Thyroid gland (tissue), 4 donors: ENCODE results near the gene TM7SF3. TPM values are rescaled to one million over a fixed set of nuclear protein-coding genes. Genes with fewer than 3 reads are reported as not detected.

Experiments
- DNase-seq, 2 donors: peaks; one replicate each; pipeline ENCODE4 v3.0.0-alpha.2; 2019
- H3K27ac ChIP-seq, 3 donors: fragments of 200-600 bp; sonication (generic); 1 replicate in 2 of 3; 2 replicates in 1 of 3; pipeline ENCODE4 v1.5.1; 2016 to 2019; ENCODE audit warnings: mild to moderate bottlenecking in 1 of 3, moderate library complexity in 1 of 3
- H3K27me3 ChIP-seq: fragments of 200-600 bp; sonication (generic); one replicate; pipeline ENCODE4 v1.5.1; 2019
- H3K36me3 ChIP-seq, 2 donors: fragments of 200-600 bp; sonication (generic); one replicate each; pipeline ENCODE4 v1.5.1; 2016 to 2019
- H3K4me1 ChIP-seq, 2 donors: fragments of 200-600 bp; sonication (generic); one replicate each; pipeline ENCODE4 v1.5.1; 2017 to 2019
- H3K4me3 ChIP-seq, 3 donors: fragments of 200-600 bp; sonication (generic); replicated peaks in 1 of 3; 1 replicate in 2 of 3; 2 replicates in 1 of 3; pipeline ENCODE4 v1.5.1; 2016; ENCODE audit warnings: mild to moderate bottlenecking in 1 of 3
- H3K9me3 ChIP-seq: fragments of 200-600 bp; sonication (generic); one replicate; pipeline ENCODE4 v1.5.1; 2017
- POLR2A ChIP-seq, 2 donors: fragments of 450-650 bp; IDR thresholded peaks; one replicate each; pipeline ENCODE4 v1.6.1; 2017; ENCODE audit warnings: antibody characterized with exemption in 2 of 2, mild to moderate bottlenecking in 2 of 2, moderate library complexity in 1 of 2
- WGBS, 2 donors: methylation state at CpG; one replicate each; pipeline ENCODE4 v1.1.5; 2017; 5-methylcytosine and 5-hydroxymethylcytosine counted together
- intact Hi-C: fragments of 100-400 bp; cut with DNase I; formaldehyde crosslinking; loops from one replicate; pipeline ENCODE4 v1.15.1; 2023
- total RNA-seq, 4 donors: library from RNA; depleted of rRNA; stranded (reverse); fragments of >200 nt; gene quantifications; one replicate each; pipeline ENCODE4 v1.2.3, GENCODE V29; 2016
- TF ChIP-seq, protein P1 (sequence below), 6 experiments: fragments of 200-600 bp in 3 of 6; fragments of 450-650 bp in 3 of 6; sonication (generic) in 3 of 6; IDR thresholded peaks; one replicate each; pipeline ENCODE4 v1.5.1; 2016 to 2019; ENCODE audit warnings: antibody characterized with exemption in 6 of 6, mild to moderate bottlenecking in 2 of 6, inconsistent platforms in 1 of 6, moderate library complexity in 1 of 6

TM7SF3 gene
- total RNA-seq, 4 donors from 2014 or later, result 69.7 to 213 (median 76.8) TPM

DNA sequence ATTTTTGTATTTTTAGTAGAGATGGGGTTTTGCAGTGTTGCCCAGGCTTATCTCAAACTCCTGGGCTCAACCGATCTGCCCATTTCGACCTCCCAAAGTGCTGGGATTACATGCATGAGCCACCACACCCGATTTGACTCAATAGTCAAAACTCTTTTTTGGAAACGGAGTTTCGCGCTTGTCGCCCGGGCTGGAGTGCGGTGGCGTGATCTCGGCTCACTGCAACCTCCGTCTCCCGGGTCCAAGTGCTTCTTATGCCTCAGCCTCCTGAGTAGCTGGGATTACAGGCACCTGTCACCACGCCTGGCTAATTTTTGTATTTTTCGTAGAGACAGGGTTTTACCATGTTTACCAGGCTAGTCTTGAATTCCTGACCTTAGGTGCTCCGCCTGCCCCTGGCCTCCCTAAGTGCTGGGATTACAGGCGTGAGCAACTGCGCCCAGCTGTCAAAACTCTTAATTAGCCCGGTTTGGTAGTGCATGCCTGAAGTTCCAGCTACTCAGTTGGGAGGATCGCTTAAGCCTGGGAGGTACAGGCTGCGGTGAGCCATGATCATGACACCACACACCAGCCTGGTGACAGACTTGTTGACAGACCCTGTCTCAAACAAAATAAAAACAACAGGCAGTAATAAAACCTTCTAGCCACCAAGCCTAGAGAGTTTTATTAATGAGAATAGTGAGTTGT, 20.6 kb upstream of the TM7SF3 start:
- H3K4me1 ChIP-seq, result no peaks in the 10 kb centered on the region
- 93 to 95% methylated on average over 21 of the region's 21 CpGs for WGBS, 2 donors
- intact Hi-C loops, result no loop called here
- no peak overlapping the region for H3K27ac ChIP-seq
- H3K27me3 ChIP-seq, result no peaks in the 10 kb centered on the region
- H3K36me3 ChIP-seq, result peaks cover 8 to 17% of the 10 kb centered on the region in 2 donors
- TF ChIP-seq, protein P1, sequence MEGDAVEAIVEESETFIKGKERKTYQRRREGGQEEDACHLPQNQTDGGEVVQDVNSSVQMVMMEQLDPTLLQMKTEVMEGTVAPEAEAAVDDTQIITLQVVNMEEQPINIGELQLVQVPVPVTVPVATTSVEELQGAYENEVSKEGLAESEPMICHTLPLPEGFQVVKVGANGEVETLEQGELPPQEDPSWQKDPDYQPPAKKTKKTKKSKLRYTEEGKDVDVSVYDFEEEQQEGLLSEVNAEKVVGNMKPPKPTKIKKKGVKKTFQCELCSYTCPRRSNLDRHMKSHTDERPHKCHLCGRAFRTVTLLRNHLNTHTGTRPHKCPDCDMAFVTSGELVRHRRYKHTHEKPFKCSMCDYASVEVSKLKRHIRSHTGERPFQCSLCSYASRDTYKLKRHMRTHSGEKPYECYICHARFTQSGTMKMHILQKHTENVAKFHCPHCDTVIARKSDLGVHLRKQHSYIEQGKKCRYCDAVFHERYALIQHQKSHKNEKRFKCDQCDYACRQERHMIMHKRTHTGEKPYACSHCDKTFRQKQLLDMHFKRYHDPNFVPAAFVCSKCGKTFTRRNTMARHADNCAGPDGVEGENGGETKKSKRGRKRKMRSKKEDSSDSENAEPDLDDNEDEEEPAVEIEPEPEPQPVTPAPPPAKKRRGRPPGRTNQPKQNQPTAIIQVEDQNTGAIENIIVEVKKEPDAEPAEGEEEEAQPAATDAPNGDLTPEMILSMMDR (IDR thresholded peaks at IDR 0.05), result no peak
- TF ChIP-seq POLR2A (IDR thresholded peaks at IDR 0.05), result no peak
- H3K9me3 ChIP-seq, result no peaks in the 10 kb centered on the region
- no peak for DNase-seq
- H3K4me3 ChIP-seq, result no peak overlapping the region

DNA sequence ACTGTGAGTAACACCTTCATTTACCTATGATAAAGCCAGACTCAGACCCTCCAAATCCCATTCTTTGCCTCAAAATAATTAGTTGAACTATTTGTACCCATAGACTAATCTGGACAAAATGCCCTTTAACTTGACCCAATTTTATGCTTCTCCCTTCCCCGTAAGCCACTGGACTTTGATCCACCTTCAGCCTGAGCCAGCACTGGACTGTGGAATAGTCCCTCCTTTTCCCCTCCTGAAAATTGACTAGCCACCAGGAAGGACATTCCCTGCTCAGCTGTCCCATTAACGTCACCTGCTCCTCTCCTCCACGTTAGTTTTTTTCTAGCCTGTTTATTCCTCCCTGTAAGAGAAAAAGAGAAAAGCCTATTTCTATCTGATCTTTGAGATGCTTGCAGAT, 18.5 kb upstream of the TM7SF3 start:
- intact Hi-C loops, result no loop called here
- TF ChIP-seq, protein P1 (IDR thresholded peaks at IDR 0.05), result no peak
- no peak for TF ChIP-seq POLR2A (IDR thresholded peaks at IDR 0.05)
- no peak overlapping the region for H3K27ac ChIP-seq
- H3K27me3 ChIP-seq, result no peaks in the 10 kb centered on the region
- no peaks in the 10 kb centered on the region for H3K4me1 ChIP-seq
- no peak overlapping the region for H3K4me3 ChIP-seq
- H3K36me3 ChIP-seq, result peaks cover 24 to 27% of the 10 kb centered on the region in 2 donors
- no peaks in the 10 kb centered on the region for H3K9me3 ChIP-seq
- DNase-seq, result no peak
- 92 to 96% methylated on average over 3 of the region's 3 CpGs for WGBS, 2 donors

GRCh38 chr12:27031531-27031930, 17.3 kb upstream of the TM7SF3 start:
- H3K4me3 ChIP-seq, result no peak overlapping the region
- intact Hi-C loops, result no loop called here
- WGBS, 2 donors, result 91 to 95% methylated on average over 3 of the region's 3 CpGs

DNA sequence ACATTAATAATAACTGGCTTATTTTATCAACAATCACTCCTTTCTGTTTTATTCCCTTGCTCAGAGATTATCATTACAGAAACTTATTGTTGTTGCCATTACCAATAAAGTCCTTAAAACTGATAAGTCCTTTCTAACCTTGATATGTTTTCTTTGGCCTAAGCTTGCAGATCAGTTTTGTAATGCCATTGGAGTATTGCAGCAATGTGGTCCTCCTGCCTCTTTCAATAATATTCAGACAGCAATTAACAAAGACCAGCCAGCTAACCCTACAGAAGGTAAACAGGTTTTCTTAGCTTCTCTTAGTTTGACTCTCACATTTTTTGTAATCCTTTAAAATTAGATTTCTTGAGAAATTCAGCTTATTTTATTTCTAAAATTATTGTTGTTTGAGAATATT, 12.1 kb upstream of the TM7SF3 start:
- peaks cover 19 to 24% of the 10 kb centered on the region in 2 donors for H3K36me3 ChIP-seq
- peaks cover 7 to 17% of the 10 kb centered on the region in 2 donors for H3K4me1 ChIP-seq
- H3K27me3 ChIP-seq, result no peaks in the 10 kb centered on the region
- intact Hi-C loops, result loop anchor here (10.0 kb wide), 1 partner anchor 279 kb away; no protein-coding TSS in a partner anchor
- no peak for TF ChIP-seq POLR2A (IDR thresholded peaks at IDR 0.05)
- TF ChIP-seq, protein P1 (IDR thresholded peaks at IDR 0.05), result no peak
- no peak for DNase-seq
- no peaks in the 10 kb centered on the region for H3K9me3 ChIP-seq
- no peak overlapping the region for H3K4me3 ChIP-seq
- no peak overlapping the region for H3K27ac ChIP-seq

More at GRCh38 chr12:27031531-27031930, 17.3 kb upstream of the TM7SF3 start:
- Histone ChIP-seq H3K27ac (no peak overlapping the region), H3K27me3 (no peaks in the 10 kb centered on the region), H3K9me3 (no peaks in the 10 kb centered on the region), H3K4me1 (no peaks in the 10 kb centered on the region), H3K36me3 (peaks cover 24 to 27% of the 10 kb centered on the region in 2 donors)
- DNase-seq, result no peak
- TF ChIP-seq, protein P1 (IDR thresholded peaks at IDR 0.05), result no peak
- TF ChIP-seq POLR2A (IDR thresholded peaks at IDR 0.05), result no peak

DNA sequence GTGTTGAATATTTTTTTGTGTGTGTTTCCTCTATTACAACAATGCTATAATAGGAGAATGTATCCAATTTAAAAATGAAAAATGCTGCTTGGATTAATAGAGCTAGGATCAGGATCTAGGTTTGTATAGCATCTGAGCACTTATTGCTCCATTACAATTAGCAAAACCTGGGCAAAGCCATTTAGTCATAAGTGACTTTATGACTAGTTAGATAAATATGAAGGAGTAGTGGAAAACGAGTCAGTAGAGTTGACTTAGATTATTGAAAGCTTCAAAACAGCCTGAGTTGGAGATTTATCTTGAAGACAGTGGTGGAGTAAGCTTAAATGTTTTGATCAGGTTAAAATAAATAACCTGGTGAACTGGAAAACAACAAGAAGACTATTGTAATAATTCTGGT, 10.9 kb upstream of the TM7SF3 start:
- Histone ChIP-seq H3K27ac (no peak overlapping the region), H3K9me3 (no peaks in the 10 kb centered on the region), H3K4me3 (no peak overlapping the region), H3K27me3 (no peaks in the 10 kb centered on the region), H3K4me1 (peaks cover 7 to 19% of the 10 kb centered on the region in 2 donors), H3K36me3 (peaks cover 13 to 16% of the 10 kb centered on the region in 2 donors)
- intact Hi-C loops, result loop anchor here (10.0 kb wide), 1 partner anchor 280 kb away; no protein-coding TSS in a partner anchor
- no peak for DNase-seq
- TF ChIP-seq POLR2A (IDR thresholded peaks at IDR 0.05), result no peak
- TF ChIP-seq, protein P1 (IDR thresholded peaks at IDR 0.05), result no peak
- WGBS, 2 donors, result 77 to 79% methylated on average over 1 of the region's 1 CpG
